Keratinocyte (primary cell): ENCODE measurements around the gene ENG. TPM values are rescaled to one million over a fixed set of nuclear protein-coding genes. Genes with fewer than 3 reads are reported as not detected.

ENCODE experiments used
- DNase-seq: peaks from one replicate; pipeline ENCODE4 v3.0.0-alpha.2; 2011; ENCODE audit warnings: low read depth, missing footprints, low spot score
- FAIRE-seq: peaks from 2 replicates; lab custom pipeline; 2011; peaks lifted over from hg19 to GRCh38; lab: Jason Lieb, UNC
- H2AFZ ChIP-seq: 2 replicates; pipeline ENCODE4 v1.6.0; 2012; ENCODE audit warnings: low read length, control low read depth, inconsistent platforms; ENCODE audit not compliant: control insufficient read depth
- H3K27ac ChIP-seq: 2 replicates; pipeline ENCODE4 v1.5.1; 2011; ENCODE audit warnings: low read length; ENCODE audit not compliant: control insufficient read depth, insufficient read depth
- H3K27me3 ChIP-seq: 3 replicates; pipeline ENCODE4 v1.6.0; 2011; ENCODE audit warnings: low read length; ENCODE audit not compliant: control insufficient read depth, insufficient read depth; ENCODE audit errors: extremely low read depth
- H3K36me3 ChIP-seq, 2 experiments: 2 replicates in 1 of 2; 3 replicates in 1 of 2; pipeline ENCODE4 v1.5.1; 2011; ENCODE audit warnings: low read length in 2 of 2, mild to moderate bottlenecking in 1 of 2; ENCODE audit not compliant: control insufficient read depth in 2 of 2, insufficient read depth in 2 of 2; ENCODE audit errors: extremely low read depth in 1 of 2
- H3K4me1 ChIP-seq: 3 replicates; pipeline ENCODE4 v1.5.1; 2011; ENCODE audit warnings: low read length; ENCODE audit not compliant: control insufficient read depth, insufficient read depth; ENCODE audit errors: extremely low read depth
- H3K4me2 ChIP-seq: 3 replicates; pipeline ENCODE4 v1.6.0; 2011; ENCODE audit warnings: low read depth, low read length; ENCODE audit not compliant: control insufficient read depth, insufficient read depth; ENCODE audit errors: extremely low read depth
- H3K4me3 ChIP-seq, 3 experiments: fragments of 200-600 bp in 1 of 3; sonication (generic) in 1 of 3; 2 replicates in 2 of 3; 3 replicates in 1 of 3; pipeline ENCODE4 v1.5.1; 2011 to 2016; ENCODE audit warnings: low read length in 3 of 3, mild to moderate bottlenecking in 3 of 3, control low read depth in 2 of 3, inconsistent platforms in 1 of 3, low read depth in 1 of 3, mixed read lengths in 1 of 3, mixed run types in 1 of 3, moderate library complexity in 1 of 3; ENCODE audit not compliant: control insufficient read depth in 2 of 3, insufficient read depth in 2 of 3; ENCODE audit errors: extremely low read depth in 1 of 3
- H3K79me2 ChIP-seq: 2 replicates; pipeline ENCODE4 v1.6.0; 2012; ENCODE audit warnings: low read length; ENCODE audit not compliant: control insufficient read depth, insufficient read depth
- H3K9ac ChIP-seq: 3 replicates; pipeline ENCODE4 v1.6.0; 2011; ENCODE audit warnings: low read length; ENCODE audit not compliant: control insufficient read depth, insufficient read depth; ENCODE audit errors: extremely low read depth
- H3K9me1 ChIP-seq: 3 replicates; pipeline ENCODE4 v1.6.0; 2011; ENCODE audit warnings: low read length; ENCODE audit not compliant: control insufficient read depth, insufficient read depth; ENCODE audit errors: extremely low read depth
- H3K9me3 ChIP-seq: 2 replicates; pipeline ENCODE4 v1.5.1; 2012; ENCODE audit warnings: low read depth, low read length; ENCODE audit not compliant: control insufficient read depth
- H4K20me1 ChIP-seq: 3 replicates; pipeline ENCODE4 v1.6.0; 2011; ENCODE audit warnings: low read length; ENCODE audit not compliant: control insufficient read depth, insufficient read depth; ENCODE audit errors: extremely low read depth
- EZH2 ChIP-seq: IDR thresholded peaks from one replicate; pipeline ENCODE4 v1.6.1; 2012; ENCODE audit warnings: inconsistent platforms, mild to moderate bottlenecking, low read length, moderate library complexity
- dilution Hi-C: fragments of 300-500 bp; cut with MboI; formaldehyde crosslinking; loops from one replicate; pipeline ENCODE4 v1.7.0; 2020; ENCODE audit warnings: low sequenced_read_pairs; ENCODE audit not compliant: extremely low pct_ligation_motif_present
- polyA plus RNA-seq, 5 experiments: library from polyadenylated mRNA; depleted of rRNA in 3 of 5; stranded (reverse) in 3 of 5; stranded (forward) in 1 of 5; unstranded in 1 of 5; fragments of >200 nt; gene quantifications; 1 replicate in 1 of 5; 2 replicates in 3 of 5; 3 replicates in 1 of 5; pipeline versions ENCODE4 v1.2.1 to v1.2.3, GENCODE V29; 2011 to 2012; ENCODE audit warnings: missing spikeins in 2 of 5, low read depth in 1 of 5, low replicate concordance in 1 of 5
- TF ChIP-seq, protein P1 (sequence below), 3 experiments: IDR thresholded peaks in 1 of 3; conservative IDR thresholded peaks in 1 of 3; optimal IDR thresholded peaks in 1 of 3; 2 replicates in 2 of 3; 3 replicates in 1 of 3; pipeline versions ENCODE3 to v1.5.1; 2011; ENCODE audit warnings: low read length in 3 of 3, mild to moderate bottlenecking in 3 of 3, moderate library complexity in 2 of 3, control low read depth in 1 of 3, inconsistent platforms in 1 of 3; ENCODE audit not compliant: insufficient read depth in 2 of 3; ENCODE audit errors: extremely low read depth in 1 of 3

ENG gene
- polyA plus RNA-seq, 1 donor (not counting 4 experiments of a cell fraction or from before 2014, with no cell fraction given): 0.22 TPM

GRCh38 chr9:127848756-127849504 lies 5.5 kb downstream of the ENG start:
- H3K79me2 ChIP-seq: no peaks in the 10 kb centered on the region
- H3K9ac ChIP-seq: no peak overlapping the region
- TF ChIP-seq, protein P1, sequence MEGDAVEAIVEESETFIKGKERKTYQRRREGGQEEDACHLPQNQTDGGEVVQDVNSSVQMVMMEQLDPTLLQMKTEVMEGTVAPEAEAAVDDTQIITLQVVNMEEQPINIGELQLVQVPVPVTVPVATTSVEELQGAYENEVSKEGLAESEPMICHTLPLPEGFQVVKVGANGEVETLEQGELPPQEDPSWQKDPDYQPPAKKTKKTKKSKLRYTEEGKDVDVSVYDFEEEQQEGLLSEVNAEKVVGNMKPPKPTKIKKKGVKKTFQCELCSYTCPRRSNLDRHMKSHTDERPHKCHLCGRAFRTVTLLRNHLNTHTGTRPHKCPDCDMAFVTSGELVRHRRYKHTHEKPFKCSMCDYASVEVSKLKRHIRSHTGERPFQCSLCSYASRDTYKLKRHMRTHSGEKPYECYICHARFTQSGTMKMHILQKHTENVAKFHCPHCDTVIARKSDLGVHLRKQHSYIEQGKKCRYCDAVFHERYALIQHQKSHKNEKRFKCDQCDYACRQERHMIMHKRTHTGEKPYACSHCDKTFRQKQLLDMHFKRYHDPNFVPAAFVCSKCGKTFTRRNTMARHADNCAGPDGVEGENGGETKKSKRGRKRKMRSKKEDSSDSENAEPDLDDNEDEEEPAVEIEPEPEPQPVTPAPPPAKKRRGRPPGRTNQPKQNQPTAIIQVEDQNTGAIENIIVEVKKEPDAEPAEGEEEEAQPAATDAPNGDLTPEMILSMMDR (optimal IDR thresholded peaks at IDR 0.05 in 1 of 3, IDR thresholded peaks at IDR 0.05 in 1 of 3, conservative IDR thresholded peaks at IDR 0.05 in 1 of 3; ENCODE audit: extremely low read depth in 1 of 3, insufficient read depth in 2 of 3, low read length in 3 of 3): no peak
- TF ChIP-seq EZH2: no peak
- no peak overlapping the region for H3K4me3 ChIP-seq
- no peak overlapping the region for H2AFZ ChIP-seq
- H3K9me1 ChIP-seq: no peaks in the 10 kb centered on the region
- H3K4me2 ChIP-seq: no peak overlapping the region
- H3K36me3 ChIP-seq: no peaks in the 10 kb centered on the region
- dilution Hi-C loops: no loop called here
- no peaks in the 10 kb centered on the region for H4K20me1 ChIP-seq
- no peaks in the 10 kb centered on the region for H3K27me3 ChIP-seq
- DNase-seq (no peak), FAIRE-seq (no peak)
- no peak overlapping the region for H3K27ac ChIP-seq
- peaks cover 4% of the 10 kb centered on the region for H3K4me1 ChIP-seq
- peaks cover 10% of the 10 kb centered on the region for H3K9me3 ChIP-seq

- FAIRE-seq (no peak), DNase-seq (no peak)
- H3K9me3 ChIP-seq: peaks cover 10% of the 10 kb centered on the region
- no peak overlapping the region for H3K9ac ChIP-seq
- no peaks in the 10 kb centered on the region for H3K36me3 ChIP-seq
- H3K9me1 ChIP-seq: no peaks in the 10 kb centered on the region
- H3K27ac ChIP-seq: no peak overlapping the region
- dilution Hi-C loops: no loop called here
- H3K4me2 ChIP-seq: no peak overlapping the region
- H3K79me2 ChIP-seq: no peaks in the 10 kb centered on the region
- H3K27me3 ChIP-seq: no peaks in the 10 kb centered on the region
- H2AFZ ChIP-seq: no peak overlapping the region
- TF ChIP-seq EZH2: no peak
- TF ChIP-seq, protein P1 (optimal IDR thresholded peaks at IDR 0.05 in 1 of 3, IDR thresholded peaks at IDR 0.05 in 1 of 3, conservative IDR thresholded peaks at IDR 0.05 in 1 of 3; ENCODE audit: extremely low read depth in 1 of 3, insufficient read depth in 2 of 3, low read length in 3 of 3): no peak
- no peaks in the 10 kb centered on the region for H4K20me1 ChIP-seq
- no peak overlapping the region for H3K4me3 ChIP-seq
- H3K4me1 ChIP-seq: peaks cover 4% of the 10 kb centered on the region
Observed at GRCh38 chr9:127847833-127848755, 6.4 kb downstream of the ENG start.
